ENCODE results near the gene NPAS4.
"Not testable (repeated sequence)": the region's sequence is repeated elsewhere in the genome, so short reads cannot be mapped to it uniquely, and the experiment has no call there.

DNA sequence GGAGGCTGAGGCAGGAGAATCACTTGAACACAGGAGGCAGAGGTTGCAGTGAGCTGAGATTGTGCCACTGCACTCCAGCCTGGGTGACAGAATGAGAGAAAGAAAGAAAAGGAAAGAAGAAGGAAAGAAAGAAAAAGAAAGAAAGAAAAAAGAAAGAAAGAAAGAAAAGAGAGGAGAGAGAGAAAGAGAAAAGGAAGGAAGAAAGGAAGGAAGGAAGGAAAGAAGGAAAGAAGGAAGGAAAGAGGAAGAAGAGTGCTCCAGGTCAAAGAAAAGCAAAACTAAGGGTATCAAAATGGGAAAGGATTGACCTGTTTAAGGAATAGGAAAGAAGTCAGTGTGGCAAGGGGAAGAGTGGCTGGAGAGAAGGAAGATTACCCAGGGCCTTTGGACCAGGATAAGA, 10.5 kb downstream of the NPAS4 start:
- TF ChIP-seq POLR2A, CTCF (IDR thresholded peaks at IDR 0.05): not testable (repeated sequence)

All from esophagus squamous epithelium (tissue), 4 donors.